HG02588 (cell line): Measurements from ENCODE around the gene WWOX.

Experiments used
- ATAC-seq: cut with Tn5 transposase; IDR thresholded peaks from one replicate; pipeline ENCODE4 v1.9.1; 2021; ENCODE audit warnings: mild to moderate bottlenecking, moderate library complexity; ENCODE audit not compliant: unreplicated experiment

The WWOX gene

DNA sequence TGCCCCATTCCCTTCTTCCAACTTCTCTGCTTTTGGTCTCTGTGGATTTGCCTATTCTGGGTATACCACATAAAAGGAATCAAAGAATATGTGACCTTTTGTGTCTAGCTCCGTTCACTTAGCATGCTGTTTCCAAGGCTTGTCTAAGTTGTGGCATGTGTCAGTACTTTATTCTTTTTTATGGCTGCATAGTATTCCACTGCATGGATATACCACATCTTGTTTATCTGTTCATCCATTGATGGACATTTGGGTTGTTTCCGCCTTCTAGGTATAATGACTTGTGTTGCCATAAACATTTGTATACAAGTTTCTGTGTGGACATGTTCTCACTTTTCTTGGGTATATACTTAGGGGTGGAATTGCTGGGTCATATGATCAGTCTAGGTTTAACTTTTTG, 1068.4 kb downstream of the WWOX start:
- ATAC-seq = no peak

DNA sequence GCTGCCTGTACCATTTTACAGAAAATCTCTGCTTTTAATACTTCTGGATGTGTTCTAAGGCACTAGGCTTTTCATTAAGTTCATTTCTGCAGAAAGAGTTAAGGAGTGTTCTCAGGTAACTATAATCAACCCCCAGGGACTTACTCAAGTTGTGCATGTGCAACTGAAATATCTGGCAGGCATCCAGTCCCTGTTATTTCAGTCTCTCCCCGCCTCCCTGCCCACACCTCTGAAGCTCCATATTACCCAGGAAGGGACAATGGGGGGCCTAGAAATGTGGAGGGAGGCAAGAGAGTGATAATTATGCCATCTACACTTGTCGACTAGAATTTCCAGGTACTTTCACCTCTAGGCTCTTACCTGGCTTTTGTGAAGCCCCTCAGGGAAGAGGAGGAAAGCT, 1068.9 kb downstream of the WWOX start:
- ATAC-seq = no peak

DNA sequence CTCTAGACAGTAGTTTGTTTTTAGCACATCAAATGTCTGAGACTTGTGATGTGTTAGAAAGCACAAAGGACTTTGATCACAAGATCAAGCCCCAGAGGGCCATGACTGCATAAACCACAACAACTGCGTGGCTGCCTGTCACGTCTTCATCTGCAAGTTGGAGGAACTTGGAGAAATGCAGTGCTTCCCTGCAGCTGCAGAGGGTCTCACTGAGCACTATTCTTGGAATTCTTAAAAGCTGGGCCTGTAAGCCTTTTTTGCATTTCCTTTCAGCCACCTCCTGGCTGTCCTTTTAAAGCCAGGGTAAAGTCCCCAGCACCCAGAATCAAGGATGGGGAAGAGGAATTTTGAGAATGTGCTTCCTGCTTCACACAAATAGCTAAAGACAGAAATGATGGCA, 1069.8 kb downstream of the WWOX start:
- no peak for ATAC-seq

DNA sequence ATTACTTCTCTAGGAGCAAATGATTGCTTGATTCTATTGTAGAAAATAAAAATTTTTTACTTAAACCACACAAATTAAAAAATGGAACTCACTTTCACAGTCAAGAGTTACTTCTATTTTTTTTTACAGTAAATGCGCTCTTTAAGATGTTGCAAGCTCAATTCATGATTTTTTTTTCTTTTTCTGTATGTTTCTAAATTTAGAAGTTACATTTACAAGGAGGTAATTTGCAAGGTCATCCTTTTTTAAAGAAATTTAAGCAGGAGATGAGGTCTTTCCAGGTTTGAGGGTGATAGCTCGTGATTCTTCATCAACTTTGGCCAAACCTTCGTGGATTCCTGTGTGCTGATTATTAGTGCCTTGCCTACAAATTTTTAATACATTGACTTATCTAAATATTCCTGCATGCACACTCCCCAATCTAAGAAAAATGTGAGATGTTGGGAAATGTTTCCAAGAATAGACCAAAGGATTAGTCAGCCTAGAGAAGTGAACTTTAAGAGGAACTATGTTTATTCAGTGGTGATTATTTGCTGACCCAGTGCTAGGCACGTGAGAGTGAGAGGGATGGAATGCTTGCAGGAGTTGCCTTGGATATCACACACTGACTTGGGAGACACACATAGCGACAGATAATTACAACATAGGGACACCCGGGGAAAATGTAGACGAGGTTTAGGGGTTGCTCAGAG, 1071.2 kb downstream of the WWOX start:
- ATAC-seq = no peak

DNA sequence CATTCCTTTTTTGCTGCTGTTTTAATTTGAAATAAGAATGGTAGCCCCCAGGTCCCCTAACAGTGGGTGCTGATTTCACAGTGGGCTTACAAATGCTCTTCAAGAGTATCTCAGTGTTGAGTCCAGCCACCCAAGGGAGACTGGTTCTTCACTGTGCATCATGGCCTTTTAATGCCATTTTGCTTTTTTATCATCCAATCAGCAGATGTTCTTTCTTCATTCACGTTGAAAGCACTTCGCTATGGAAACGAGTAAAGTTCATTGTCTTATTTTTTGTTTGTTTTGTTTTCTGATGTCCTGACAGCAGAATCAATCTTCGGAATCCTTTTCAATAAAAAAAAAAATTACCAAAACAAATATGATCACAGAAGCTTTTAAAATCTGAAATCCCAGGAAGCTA, 1072.0 kb downstream of the WWOX start:
- no peak for ATAC-seq

DNA sequence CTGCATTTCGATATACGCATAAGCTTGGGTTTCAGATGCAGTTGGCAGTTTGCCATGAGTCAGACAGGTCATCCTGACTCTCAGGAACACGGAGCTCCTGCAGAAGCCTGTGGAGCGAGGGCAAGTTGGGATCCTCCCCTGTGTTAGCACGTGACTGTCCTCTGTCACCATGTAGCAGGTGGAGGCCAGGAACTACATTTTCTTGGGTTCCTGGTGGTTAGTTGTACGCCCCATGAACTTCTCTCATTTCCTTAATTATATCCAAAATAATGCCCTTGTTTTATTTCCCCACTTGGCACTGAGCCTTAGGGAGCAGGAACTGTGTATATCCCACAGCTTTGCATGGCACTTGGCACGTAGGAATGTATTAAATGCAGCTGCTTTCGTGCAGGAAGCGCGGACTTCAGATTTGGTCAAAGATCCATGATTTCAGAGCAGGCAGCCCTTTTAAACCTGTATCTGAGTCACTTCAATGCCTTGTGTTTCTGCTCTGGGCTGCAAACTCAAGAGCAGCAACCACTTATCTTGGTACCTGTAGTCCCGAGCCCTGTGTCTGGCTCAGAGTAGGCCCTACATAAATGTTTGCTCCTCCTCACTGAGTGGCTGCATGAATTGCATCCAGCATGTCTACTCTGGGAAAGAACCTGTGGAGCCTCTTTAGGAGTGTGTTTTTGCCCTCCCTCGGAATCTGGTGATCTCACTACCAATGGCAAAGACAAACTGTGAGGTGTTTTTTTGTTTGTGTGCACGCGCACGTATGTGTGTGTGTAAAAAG, 1072.7 kb downstream of the WWOX start:
- no peak for ATAC-seq

DNA sequence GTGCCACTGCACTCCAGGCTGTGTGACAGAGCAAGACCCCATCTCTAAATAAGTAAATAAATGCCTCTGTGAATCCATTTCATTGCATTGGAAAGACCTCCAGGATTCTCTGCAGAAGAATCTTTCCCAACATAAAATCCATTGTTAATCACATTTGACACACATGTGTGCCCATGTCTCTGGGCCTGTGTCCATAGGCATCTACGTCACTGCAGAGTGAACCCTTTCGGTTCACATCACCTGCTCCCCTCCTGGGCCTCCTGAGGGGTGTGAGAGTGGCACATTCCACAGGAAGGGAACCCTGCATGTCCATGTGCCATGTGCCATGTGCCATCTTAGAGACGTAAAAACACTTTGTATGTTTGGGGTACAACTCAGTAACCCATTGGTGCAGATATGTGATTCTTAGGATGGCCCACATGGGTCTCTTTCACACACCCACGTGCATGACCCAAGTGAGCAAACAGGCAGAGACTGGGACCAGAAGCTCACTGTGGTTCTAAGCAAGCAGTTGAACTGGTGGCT, 1073.6 kb downstream of the WWOX start:
- ATAC-seq = no peak

DNA sequence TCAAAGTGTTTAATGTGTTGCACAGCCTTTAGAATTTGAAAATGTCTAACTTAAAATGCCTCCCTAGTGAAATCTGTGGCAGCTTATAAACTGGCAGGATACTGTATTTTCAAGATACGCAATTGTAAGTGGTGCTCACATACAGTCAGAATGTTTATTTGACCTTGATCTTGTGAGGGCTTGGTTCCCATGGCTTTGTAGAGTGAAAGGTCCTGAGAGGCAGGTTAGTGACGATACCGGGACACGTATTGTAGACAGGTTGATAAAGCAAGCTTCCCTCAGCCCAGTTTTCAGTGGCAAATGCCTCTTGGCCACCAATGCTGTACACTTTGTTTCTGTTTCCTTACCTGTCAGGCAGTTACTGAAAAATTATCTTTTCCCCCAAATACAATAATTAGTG, 1074.5 kb downstream of the WWOX start:
- ATAC-seq = no peak

DNA sequence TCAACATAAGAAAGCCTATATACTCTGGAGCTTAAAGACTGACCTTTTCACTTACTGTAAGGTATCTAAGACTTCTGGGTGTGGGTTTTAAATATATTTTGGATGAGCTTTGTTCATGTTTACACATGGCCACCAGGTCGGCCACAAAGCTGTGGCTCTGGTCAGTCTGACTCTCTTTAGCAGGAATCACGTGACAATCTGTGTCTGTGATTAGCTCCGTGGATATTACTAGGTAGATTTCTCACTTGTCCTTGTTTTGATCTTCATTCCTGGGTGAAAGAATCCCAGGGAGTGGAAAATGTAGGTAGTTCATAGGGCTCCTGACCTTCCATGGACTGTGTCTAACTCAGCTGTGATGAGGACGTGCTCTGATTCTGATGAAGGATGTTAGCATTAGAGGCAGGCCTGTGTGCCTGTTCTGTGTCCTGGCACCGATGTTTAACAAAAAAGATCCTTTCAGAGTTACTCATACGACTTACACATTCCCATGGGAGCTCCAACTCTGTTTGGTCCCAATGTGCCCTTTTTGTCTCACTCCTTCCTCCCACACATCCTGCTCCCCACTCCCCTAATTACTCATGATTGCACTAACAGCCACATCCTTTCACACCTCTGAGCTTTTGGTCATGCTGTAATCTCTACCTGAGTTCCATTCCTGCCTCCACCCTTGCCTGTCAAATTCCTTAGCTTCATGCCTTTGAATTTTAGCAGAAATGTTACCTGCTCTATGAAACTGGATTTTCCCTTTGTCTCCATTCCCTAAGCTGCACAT, 1076.0 kb downstream of the WWOX start:
- ATAC-seq = no peak

DNA sequence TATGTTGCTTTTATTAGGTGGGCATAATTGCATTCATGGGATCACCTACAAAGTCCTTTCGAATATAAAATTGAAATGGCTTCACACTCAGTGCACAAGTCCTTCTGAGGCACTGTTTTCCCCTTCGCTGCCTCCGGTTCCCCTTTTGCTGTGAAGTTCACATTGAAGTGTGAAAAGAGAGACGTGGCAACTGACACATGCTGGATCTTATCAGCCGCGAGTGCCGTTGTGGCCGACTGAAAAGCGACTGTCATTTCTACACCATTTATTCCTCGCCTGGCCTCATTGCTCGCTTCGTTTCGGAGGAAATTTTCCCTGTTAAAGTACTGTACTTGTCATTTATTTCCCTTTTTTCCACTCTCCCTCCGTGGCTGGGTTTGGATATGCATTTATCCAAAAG, 1077.6 kb downstream of the WWOX start:
- ATAC-seq = no peak

DNA sequence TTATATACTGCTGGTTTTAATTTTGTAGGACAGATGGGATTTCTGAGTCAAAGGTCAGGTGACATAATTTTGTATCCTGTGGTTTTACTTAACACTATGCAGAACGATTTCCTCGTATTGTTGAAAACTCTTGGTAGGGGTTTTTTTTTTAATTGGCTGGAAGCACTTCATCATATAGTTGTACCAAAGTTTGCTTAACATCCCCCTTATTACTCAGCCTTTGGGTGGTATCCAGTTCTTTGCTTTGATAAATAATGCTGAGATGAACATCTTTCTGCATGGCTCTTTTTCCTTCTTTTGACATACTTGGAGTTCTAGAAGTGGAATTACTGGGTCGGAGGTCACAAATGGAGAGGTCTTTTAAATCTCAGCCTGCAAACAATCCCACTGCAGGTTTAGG, 1082.0 kb downstream of the WWOX start:
- ATAC-seq = no peak

DNA sequence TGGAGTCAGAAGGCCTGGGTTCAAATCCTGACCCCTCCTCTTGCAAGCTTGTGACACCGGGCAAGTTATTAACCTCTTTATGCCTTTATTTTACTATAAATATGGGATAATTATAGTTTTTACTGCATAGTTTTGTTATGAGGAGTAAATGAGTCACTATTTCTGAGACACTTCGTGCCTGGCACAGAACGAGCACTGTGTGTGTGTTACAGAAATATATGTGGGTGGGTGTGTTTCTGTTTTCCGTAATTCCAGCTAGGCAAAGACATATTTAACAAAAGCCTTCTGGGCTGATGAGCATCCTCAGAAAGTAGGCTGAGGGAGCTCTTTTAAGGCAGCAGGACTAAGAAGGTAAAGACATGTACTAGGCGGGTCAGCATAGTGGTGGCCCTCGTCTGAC, 1083.2 kb downstream of the WWOX start:
- ATAC-seq = no peak

DNA sequence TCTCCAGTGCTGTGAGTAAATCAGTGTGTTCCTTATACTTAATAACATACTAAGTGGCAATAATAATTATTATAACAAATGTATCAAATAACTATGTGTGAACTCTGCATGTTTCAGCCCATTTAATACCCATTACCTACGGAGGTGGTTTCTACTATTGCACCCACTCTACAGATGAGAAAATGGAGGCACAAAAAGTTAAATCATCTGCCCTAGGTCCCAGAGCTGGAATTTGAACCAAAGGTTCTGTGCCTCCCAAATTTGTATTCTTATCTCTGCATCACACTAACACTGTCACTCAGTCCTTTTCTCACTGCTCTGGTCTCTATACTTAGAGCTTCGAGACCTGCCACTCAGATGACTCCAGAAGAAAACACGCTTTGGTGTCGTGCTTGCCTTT, 1084.1 kb downstream of the WWOX start:
- ATAC-seq = no peak

DNA sequence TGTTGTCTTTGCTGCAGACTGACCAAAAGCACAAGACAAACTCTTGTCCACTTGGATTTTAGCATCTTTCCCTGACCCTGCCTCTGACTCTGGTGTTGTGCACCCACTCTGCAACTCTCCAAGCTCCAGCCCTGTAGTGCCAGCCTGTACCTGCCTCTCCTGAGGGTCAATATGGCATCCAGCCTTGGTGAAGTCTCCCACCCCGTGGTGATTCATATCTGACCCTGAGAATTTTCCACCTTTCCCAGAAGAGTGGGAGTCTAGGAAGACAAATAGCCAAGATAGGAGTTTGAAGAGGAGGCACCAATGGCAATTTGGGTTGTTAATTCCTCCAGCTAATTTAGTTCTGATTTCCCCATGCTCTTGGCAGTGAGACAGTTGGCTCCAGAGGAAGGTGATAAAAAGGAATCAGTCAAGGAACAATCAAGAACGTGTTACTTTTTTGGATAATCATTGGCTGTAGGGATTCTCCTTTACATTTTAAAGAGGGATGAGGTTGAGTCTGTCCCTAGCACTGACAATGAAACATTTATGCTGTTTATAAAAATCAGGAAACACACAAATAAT, 1085.1 kb downstream of the WWOX start:
- no peak for ATAC-seq

DNA sequence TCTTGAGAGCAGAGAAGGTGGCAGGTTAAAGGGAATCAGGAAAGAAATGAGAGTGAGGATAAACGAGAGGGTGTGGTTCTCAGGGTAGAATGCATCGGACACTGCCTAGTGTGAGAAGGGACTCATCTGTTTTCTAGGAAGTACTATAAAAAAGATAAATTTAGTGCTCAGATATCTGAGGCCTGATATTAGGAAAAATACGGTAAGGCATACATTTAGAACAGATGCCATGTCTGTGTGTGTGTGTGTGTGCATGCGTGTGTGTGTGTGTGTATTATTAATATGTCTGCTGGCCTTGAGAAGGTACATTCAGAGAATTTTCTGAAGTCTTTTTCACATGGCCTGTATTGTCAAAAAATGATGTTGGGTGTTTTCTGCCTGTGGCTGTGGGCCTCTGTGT, 1086.3 kb downstream of the WWOX start:
- ATAC-seq = no peak

DNA sequence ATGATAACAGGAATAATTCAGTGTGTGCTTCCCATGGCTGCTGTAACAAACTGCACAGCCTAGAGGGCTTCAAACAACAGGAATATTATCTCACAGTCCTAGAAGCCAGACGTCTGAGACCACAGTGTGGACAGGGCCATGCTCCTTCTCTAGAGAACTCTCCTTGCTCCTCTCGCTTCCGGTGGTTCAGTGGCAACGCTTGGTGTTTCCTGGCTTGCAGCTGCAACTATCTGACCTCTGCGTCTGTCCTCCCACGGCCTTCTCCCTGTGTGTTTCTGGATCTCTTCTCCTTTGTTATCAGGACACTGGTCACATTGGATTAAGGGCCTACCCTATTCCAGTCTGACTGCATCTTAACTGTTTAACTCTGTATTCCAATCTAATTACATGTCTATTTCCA, 1086.7 kb downstream of the WWOX start:
- ATAC-seq = no peak

DNA sequence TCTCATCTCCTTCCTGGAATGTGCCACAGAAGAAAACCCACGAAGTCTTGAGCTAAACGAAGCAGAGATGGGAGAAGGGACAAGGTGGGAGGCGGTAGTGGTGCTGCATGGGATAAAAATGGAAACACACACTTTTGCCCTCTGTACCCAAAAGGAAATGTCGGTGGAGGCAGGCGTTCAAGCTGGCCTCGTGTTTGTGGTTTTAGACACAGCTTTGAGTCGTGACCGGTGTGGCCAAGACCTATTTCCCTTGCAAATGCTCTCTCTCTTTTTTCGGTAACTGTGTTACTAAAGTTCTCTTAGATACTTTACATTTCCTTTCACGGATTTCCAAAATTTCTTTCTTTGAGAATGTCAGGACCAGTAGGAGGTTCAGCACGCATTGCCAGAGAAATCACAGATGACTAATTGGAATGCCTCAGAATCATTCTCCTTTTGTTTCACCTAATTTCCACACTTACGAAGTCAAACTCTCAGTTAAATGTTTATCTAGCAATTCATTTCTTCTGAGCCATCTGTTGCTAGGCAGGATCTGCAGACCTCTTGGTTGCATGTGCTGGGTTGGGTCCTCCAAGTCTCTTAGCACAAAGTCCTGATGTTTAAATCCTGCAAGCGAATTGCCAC, 1088.8 kb downstream of the WWOX start:
- no peak for ATAC-seq

DNA sequence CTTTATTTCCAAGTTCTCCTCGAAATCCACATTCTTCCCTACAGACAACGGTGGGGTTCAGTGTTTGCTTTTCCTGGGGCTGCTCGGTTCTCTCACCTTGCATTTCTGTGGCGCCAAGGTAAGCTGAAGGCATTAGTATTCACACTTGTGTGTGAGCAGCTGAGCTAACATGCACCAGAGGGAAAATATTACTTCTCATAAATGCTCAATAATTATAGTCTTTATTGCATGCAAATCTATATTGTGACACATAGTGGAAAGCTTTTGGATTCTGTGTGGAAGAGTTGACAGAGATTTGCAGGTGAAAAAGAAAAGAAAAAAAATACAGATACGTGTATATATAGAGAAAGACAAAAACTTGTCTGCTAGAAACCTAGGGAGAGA, 1089.3 kb downstream of the WWOX start:
- ATAC-seq = no peak

DNA sequence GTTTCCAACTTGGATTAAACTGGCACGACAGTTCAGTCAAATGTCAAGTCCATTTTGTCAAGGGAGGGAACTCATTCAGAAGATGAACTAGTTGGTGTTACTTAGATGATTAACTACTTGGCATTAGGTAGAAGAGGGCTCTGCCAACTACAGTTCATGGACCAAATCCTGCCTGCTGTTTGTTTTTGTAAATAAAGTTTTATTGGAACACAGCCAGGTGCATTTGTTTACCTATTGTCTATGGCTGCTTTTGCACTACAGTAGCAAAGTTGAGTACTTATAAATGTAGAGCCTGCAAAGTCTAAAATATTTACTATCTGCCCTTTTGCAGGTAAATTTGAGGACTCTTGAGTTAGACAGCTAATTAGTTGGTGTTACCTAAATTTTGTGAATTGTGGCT, 1091.1 kb downstream of the WWOX start:
- ATAC-seq = no peak

DNA sequence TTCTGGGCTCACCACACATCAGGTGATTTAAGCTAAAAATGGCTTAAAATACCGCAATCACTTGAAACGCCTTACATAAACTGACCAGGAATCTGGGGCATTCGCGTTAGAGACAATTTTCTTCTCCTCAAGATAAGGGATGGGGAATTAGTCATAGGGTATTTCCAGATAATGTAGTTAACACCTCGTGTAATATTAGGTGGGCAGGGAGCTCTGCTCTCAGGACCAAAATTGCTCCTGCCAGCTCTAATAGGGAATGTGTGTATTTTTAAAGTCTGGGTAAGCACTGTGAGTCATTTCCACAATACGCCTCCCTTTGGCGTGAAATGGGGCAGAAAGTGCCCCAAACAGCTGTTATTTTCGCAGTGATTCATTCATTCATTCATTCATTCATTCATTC, 1092.5 kb downstream of the WWOX start:
- no peak for ATAC-seq

DNA sequence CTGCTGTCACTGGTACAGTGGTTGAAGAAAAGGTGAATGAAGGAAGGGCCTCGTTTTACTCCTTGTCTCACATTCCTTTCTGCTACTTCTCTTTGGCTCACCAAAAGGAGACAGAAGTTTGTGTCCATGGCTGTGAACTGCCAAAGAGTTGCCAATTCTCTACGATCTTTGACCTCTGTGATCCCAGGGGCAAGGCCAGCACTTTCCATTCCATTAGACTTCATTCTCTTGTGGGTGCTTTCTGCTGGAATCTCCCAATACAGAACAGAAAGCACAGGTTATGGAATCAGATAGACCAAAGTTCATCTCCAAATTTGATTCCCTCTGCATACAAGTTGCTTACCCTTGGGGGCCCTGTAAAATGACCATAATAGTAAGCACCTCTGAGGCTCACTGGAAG, 1093.5 kb downstream of the WWOX start:
- ATAC-seq = no peak
